Erythroblast (primary cell): Measurements from ENCODE around the gene ZNF84.

Experiments used
- GATA1 ChIP-seq: IDR thresholded peaks from 2 replicates; pipeline ENCODE4 v1.6.1; 2011; ENCODE audit warnings: low read depth, mild to moderate bottlenecking, control low read depth, low read length, moderate library complexity
- POLR2A ChIP-seq: IDR thresholded peaks from 2 replicates; pipeline ENCODE4 v1.6.1; 2011; ENCODE audit warnings: mild to moderate bottlenecking, low read length

- TF ChIP-seq POLR2A = no peak
- no peak for TF ChIP-seq GATA1
Observed at GRCh38 chr12:133038118-133038709, 905 bp downstream of the ZNF84 start.
